Ishikawa (cell line): ENCODE data around the gene CHCHD3.

Source experiments
- CEBPB ChIP-seq: IDR thresholded peaks from 2 replicates; pipeline ENCODE4 v1.6.1; 2012
- CREB1 ChIP-seq: IDR thresholded peaks from 2 replicates; pipeline ENCODE4 v1.6.1; 2012; ENCODE audit warnings: low read depth
- EGR1 ChIP-seq: IDR thresholded peaks from 2 replicates; pipeline ENCODE4 v1.6.1; 2012
- EP300 ChIP-seq: IDR thresholded peaks from 2 replicates; pipeline ENCODE4 v1.6.1; 2012; ENCODE audit warnings: borderline replicate concordance
- FOXM1 ChIP-seq: IDR thresholded peaks from 2 replicates; pipeline ENCODE4 v1.6.1; 2012; ENCODE audit warnings: low read depth, borderline replicate concordance
- NFIC ChIP-seq: IDR thresholded peaks from 2 replicates; pipeline ENCODE4 v1.6.1; 2012
- RAD21 ChIP-seq: IDR thresholded peaks from 2 replicates; pipeline ENCODE4 v1.6.1; 2012; ENCODE audit warnings: low read depth
- REST ChIP-seq: IDR thresholded peaks from 2 replicates; pipeline ENCODE4 v1.6.1; 2012; ENCODE audit warnings: low read depth, mild to moderate bottlenecking
- TAF1 ChIP-seq: IDR thresholded peaks from 2 replicates; pipeline ENCODE4 v1.6.1; 2012; ENCODE audit warnings: low read depth, mild to moderate bottlenecking
- TCF12 ChIP-seq: IDR thresholded peaks from 2 replicates; pipeline ENCODE4 v1.6.1; 2012; ENCODE audit warnings: low read depth
- TEAD4 ChIP-seq: IDR thresholded peaks from 2 replicates; pipeline ENCODE4 v1.6.1; 2012
- YY1 ChIP-seq: IDR thresholded peaks from 2 replicates; pipeline ENCODE4 v1.6.1; 2012; ENCODE audit warnings: low read depth
- ZBTB7A ChIP-seq: IDR thresholded peaks from 2 replicates; pipeline ENCODE4 v1.6.1; 2012; ENCODE audit warnings: low read depth
- TF ChIP-seq, protein P1 (sequence below): IDR thresholded peaks from 2 replicates; pipeline ENCODE4 v1.6.1; 2012
- TF ChIP-seq, protein P2 (sequence below): IDR thresholded peaks from 2 replicates; pipeline ENCODE4 v1.6.1; 2012

CHCHD3 gene

GRCh38 chr7:132840199-132840598 is 241.7 kb downstream of the CHCHD3 start:
- TF ChIP-seq EGR1 (no peak), REST (no peak), ZBTB7A (no peak), FOXM1 (no peak), YY1 (no peak), EP300 (no peak), CREB1 (no peak), TEAD4 (no peak), TAF1 (no peak), NFIC (no peak), TCF12 (no peak), RAD21 (no peak), CEBPB (no peak)
- TF ChIP-seq, protein P1, sequence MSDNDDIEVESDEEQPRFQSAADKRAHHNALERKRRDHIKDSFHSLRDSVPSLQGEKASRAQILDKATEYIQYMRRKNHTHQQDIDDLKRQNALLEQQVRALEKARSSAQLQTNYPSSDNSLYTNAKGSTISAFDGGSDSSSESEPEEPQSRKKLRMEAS: no peak
- TF ChIP-seq, protein P2, sequence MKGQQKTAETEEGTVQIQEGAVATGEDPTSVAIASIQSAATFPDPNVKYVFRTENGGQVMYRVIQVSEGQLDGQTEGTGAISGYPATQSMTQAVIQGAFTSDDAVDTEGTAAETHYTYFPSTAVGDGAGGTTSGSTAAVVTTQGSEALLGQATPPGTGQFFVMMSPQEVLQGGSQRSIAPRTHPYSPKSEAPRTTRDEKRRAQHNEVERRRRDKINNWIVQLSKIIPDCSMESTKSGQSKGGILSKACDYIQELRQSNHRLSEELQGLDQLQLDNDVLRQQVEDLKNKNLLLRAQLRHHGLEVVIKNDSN: no peak

GRCh38 chr7:132838313-132838712 is 243.6 kb downstream of the CHCHD3 start:
- no peak for TF ChIP-seq NFIC
- no peak for TF ChIP-seq CREB1
- TF ChIP-seq TEAD4: no peak
- TF ChIP-seq TAF1: no peak
- TF ChIP-seq TCF12: no peak
- no peak for TF ChIP-seq EP300
- TF ChIP-seq CEBPB: no peak
- TF ChIP-seq REST: no peak
- TF ChIP-seq, protein P1: no peak
- TF ChIP-seq YY1: no peak
- TF ChIP-seq RAD21: no peak
- no peak for TF ChIP-seq FOXM1
- TF ChIP-seq ZBTB7A: no peak
- TF ChIP-seq, protein P2: no peak
- no peak for TF ChIP-seq EGR1

GRCh38 chr7:132837529-132837928 is 244.4 kb downstream of the CHCHD3 start:
- TF ChIP-seq RAD21: no peak
- TF ChIP-seq, protein P2: no peak
- no peak for TF ChIP-seq REST
- TF ChIP-seq TEAD4: no peak
- no peak for TF ChIP-seq EP300
- TF ChIP-seq EGR1: no peak
- no peak for TF ChIP-seq NFIC
- TF ChIP-seq, protein P1: no peak
- TF ChIP-seq CREB1: no peak
- TF ChIP-seq CEBPB: no peak
- TF ChIP-seq TCF12: no peak
- no peak for TF ChIP-seq YY1
- no peak for TF ChIP-seq ZBTB7A
- no peak for TF ChIP-seq TAF1
- TF ChIP-seq FOXM1: no peak

DNA sequence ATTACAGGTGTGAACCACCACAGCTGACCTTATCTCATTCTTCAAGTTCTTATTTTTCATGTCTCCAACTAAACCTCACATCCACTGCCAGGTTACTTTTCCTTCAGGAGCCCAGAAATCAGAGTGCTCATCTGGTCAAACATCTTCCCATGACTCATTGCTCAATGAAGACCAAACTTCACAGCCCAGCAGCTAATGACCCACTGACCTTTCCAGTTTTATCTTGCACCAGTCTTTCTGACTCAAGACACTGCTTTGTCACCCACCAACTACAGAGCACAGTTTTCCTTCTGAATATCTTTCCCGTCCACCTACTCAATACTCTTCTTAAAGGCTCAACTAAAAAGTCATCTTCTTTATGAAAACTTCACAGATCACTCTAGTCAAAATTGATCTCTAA is 245.1 kb downstream of the CHCHD3 start:
- TF ChIP-seq CREB1 (no peak), ZBTB7A (no peak), REST (no peak), EP300 (no peak), TCF12 (no peak), EGR1 (no peak), FOXM1 (no peak), YY1 (no peak), RAD21 (no peak), TEAD4 (no peak), TAF1 (no peak)
- TF ChIP-seq, protein P1: no peak
- TF ChIP-seq, protein P2: no peak
